ENCODE measurements around the gene MRPL54.

MRPL54 gene

GRCh38 chr19:3770136-3770999 is 7.9 kb downstream of the MRPL54 start:
- DNase-seq = no peak

- no peak for DNase-seq
These were observed 8.8 kb downstream of the MRPL54 start for GRCh38 chr19:3771000-3771905.

GRCh38 chr19:3771906-3772455 is 9.5 kb downstream of the MRPL54 start, which contains the start of gene RAX2:
Gene RAX2 (minus strand): TSS chr19:3772228. CDS start chr19:3771742, 486 bp downstream.
- DNase-seq = no peak

GRCh38 chr19:3773814-3774515 is 11.5 kb downstream of the MRPL54 start:
- DNase-seq = no peak

- no peak for DNase-seq
These were observed 12.3 kb downstream of the MRPL54 start for GRCh38 chr19:3774621-3775373.

GRCh38 chr19:3775374-3775711 is 12.9 kb downstream of the MRPL54 start:
- DNase-seq = no peak

- DNase-seq = no peak
These were observed 13.3 kb downstream of the MRPL54 start for GRCh38 chr19:3775831-3776230.

GRCh38 chr19:3776479-3777040 is 14.1 kb downstream of the MRPL54 start:
- no peak for DNase-seq

- no peak for DNase-seq
These were observed 15.8 kb downstream of the MRPL54 start for GRCh38 chr19:3778104-3778867.

- no peak for DNase-seq
These were observed 16.6 kb downstream of the MRPL54 start for GRCh38 chr19:3778899-3779723.

GRCh38 chr19:3780786-3781304 is 18.4 kb downstream of the MRPL54 start:
- DNase-seq = no peak

- DNase-seq = no peak
These were observed 19.1 kb downstream of the MRPL54 start for GRCh38 chr19:3781603-3782002.

GRCh38 chr19:3782330-3782729 is 19.8 kb downstream of the MRPL54 start:
- no peak for DNase-seq

GRCh38 chr19:3782903-3783302 is 20.4 kb downstream of the MRPL54 start:
- no peak for DNase-seq

GRCh38 chr19:3783660-3784584 is 21.4 kb downstream of the MRPL54 start:
- peak; percentile 39 to 41 for DNase-seq

GRCh38 chr19:3784607-3785450 is 22.3 kb downstream of the MRPL54 start:
- no peak for DNase-seq

- peak; percentile 40 to 73 for DNase-seq
These were observed 23.0 kb downstream of the MRPL54 start for GRCh38 chr19:3785451-3785937.

Data from stimulated activated CD4-positive, alpha-beta T cell treated with anti-CD3 and anti-CD28 coated beads, Interleukin-4, amount 100 ng/mL, for 4 hours (primary cell).